IMR-90 (cell line): ENCODE measurements around the gene FAM186B. TPM values are rescaled to one million over a fixed set of nuclear protein-coding genes. Genes with fewer than 3 reads are reported as not detected.

ENCODE experiments used
- ATAC-seq: fragments of 200-7000 bp; cut with Tn5 transposase; 2 replicates; pipeline ENCODE4 v1.9.1; 2020; ENCODE audit warnings: low read depth, mild to moderate bottlenecking, moderate library complexity
- BruUV-seq: library from RNA; stranded (reverse); fragments of 400-500 nt; replicated peaks from 2 replicates; lab custom pipeline; 2021; lab: Mats Ljungman, UMichigan
- CTCF ChIA-PET: fragments of 300-600 bp; formaldehyde crosslinking; extraction: SDS; loops from one replicate; lab custom pipeline; 2021; ENCODE audit warnings: antibody characterized with exemption; lab: Yijun Ruan, JAX
- POLR2A ChIA-PET: fragments of 300-600 bp; sonication (Branson Sonifier 250); formaldehyde crosslinking; loops from one replicate; lab custom pipeline; 2022; ENCODE audit warnings: antibody characterized with exemption; ENCODE audit not compliant: unreplicated experiment; lab: Charles Lee
- DNase-seq: peaks from one replicate; pipeline ENCODE4 v3.0.0; 2013
- H2AFZ ChIP-seq: replicated peaks from 2 replicates; pipeline ENCODE3; 2013; ENCODE audit warnings: low read length, mild to moderate bottlenecking; ENCODE audit not compliant: poor library complexity
- H2AK5ac ChIP-seq: 2 replicates; pipeline ENCODE4 v1.6.1; 2013; ENCODE audit warnings: low read depth, low read length, inconsistent platforms
- H2AK9ac ChIP-seq: replicated peaks from 2 replicates; pipeline ENCODE3; 2013; ENCODE audit warnings: mild to moderate bottlenecking, low read depth, low read length, moderate library complexity; ENCODE audit not compliant: poor library complexity
- H2BK120ac ChIP-seq: 2 replicates; pipeline ENCODE4 v1.6.1; 2013; ENCODE audit warnings: low read depth, low read length, inconsistent platforms
- H2BK15ac ChIP-seq: 3 replicates; pipeline ENCODE4 v1.6.1; 2013; ENCODE audit warnings: low read depth, low read length, inconsistent platforms
- H2BK20ac ChIP-seq: 2 replicates; pipeline ENCODE4 v1.6.1; 2013; ENCODE audit warnings: low read depth, mild to moderate bottlenecking, inconsistent platforms, low read length, moderate library complexity
- H2BK5ac ChIP-seq: 2 replicates; pipeline ENCODE4 v1.6.1; 2013; ENCODE audit warnings: mild to moderate bottlenecking, low read depth, low read length, inconsistent platforms; ENCODE audit not compliant: poor library complexity, severe bottlenecking
- H3K14ac ChIP-seq: replicated peaks from 2 replicates; pipeline ENCODE4 v1.6.1; 2013; ENCODE audit warnings: low read depth, low read length, inconsistent platforms
- H3K18ac ChIP-seq: 2 replicates; pipeline ENCODE4 v1.6.1; 2013; ENCODE audit warnings: low read depth, low read length, control low read depth
- H3K23ac ChIP-seq: 2 replicates; pipeline ENCODE4 v1.6.1; 2013; ENCODE audit warnings: low read depth, low read length, inconsistent platforms
- H3K27ac ChIP-seq: 2 replicates; pipeline ENCODE4 v1.5.1; 2013; ENCODE audit warnings: mild to moderate bottlenecking, control low read depth, low read length; ENCODE audit not compliant: insufficient read depth
- H3K27me3 ChIP-seq: 2 replicates; pipeline ENCODE4 v1.6.1; 2013; ENCODE audit warnings: low read length; ENCODE audit not compliant: control insufficient read depth, insufficient read depth
- H3K36me3 ChIP-seq: 2 replicates; pipeline ENCODE4 v1.6.1; 2013; ENCODE audit warnings: low read length, mixed read lengths; ENCODE audit not compliant: control insufficient read depth, insufficient read depth
- H3K4ac ChIP-seq: 2 replicates; pipeline ENCODE4 v1.6.1; 2013; ENCODE audit warnings: low read depth, low read length, inconsistent platforms
- H3K4me1 ChIP-seq: 2 replicates; pipeline ENCODE4 v1.6.1; 2013; ENCODE audit warnings: low read length, mixed read lengths; ENCODE audit not compliant: control insufficient read depth, insufficient read depth
- H3K4me2 ChIP-seq: 2 replicates; pipeline ENCODE4 v1.6.1; 2013; ENCODE audit warnings: low read depth, mild to moderate bottlenecking, control low read depth, low read length, moderate library complexity
- H3K4me3 ChIP-seq: 2 replicates; pipeline ENCODE4 v1.5.1; 2013; ENCODE audit warnings: low read depth, mild to moderate bottlenecking, control low read depth, low read length, moderate library complexity; ENCODE audit not compliant: insufficient read depth
- H3K56ac ChIP-seq: 2 replicates; pipeline ENCODE4 v1.6.1; 2013; ENCODE audit warnings: low read length, inconsistent platforms; ENCODE audit not compliant: insufficient read depth; ENCODE audit errors: extremely low read depth
- H3K79me1 ChIP-seq, 2 experiments: 2 replicates each; pipeline ENCODE4 v1.6.1; 2013; ENCODE audit warnings: low read length in 2 of 2, inconsistent platforms in 1 of 2, low read depth in 1 of 2
- H3K9ac ChIP-seq: 2 replicates; pipeline ENCODE4 v1.6.1; 2013; ENCODE audit warnings: low read depth, low read length, control low read depth
- H3K9me1 ChIP-seq: 2 replicates; pipeline ENCODE4 v1.6.1; 2013; ENCODE audit warnings: low read length, inconsistent platforms; ENCODE audit not compliant: insufficient read depth
- H3K9me3 ChIP-seq: 2 replicates; pipeline ENCODE4 v1.6.1; 2013; ENCODE audit warnings: low read length; ENCODE audit not compliant: control insufficient read depth, insufficient read depth
- H4K20me1 ChIP-seq: 2 replicates; pipeline ENCODE4 v1.6.1; 2013; ENCODE audit warnings: low read length, inconsistent platforms; ENCODE audit not compliant: insufficient read depth
- H4K5ac ChIP-seq: 2 replicates; pipeline ENCODE4 v1.6.1; 2013; ENCODE audit warnings: mild to moderate bottlenecking, low read depth, low read length, control low read depth
- H4K8ac ChIP-seq, 2 experiments: 2 replicates each; pipeline ENCODE4 v1.6.1; 2013; ENCODE audit warnings: low read depth in 2 of 2, low read length in 2 of 2, control low read depth in 1 of 2, inconsistent platforms in 1 of 2
- H4K91ac ChIP-seq: 2 replicates; pipeline ENCODE4 v1.6.1; 2013; ENCODE audit warnings: low read depth, low read length, inconsistent platforms; ENCODE audit not compliant: insufficient read depth
- CEBPB ChIP-seq: IDR thresholded peaks from 2 replicates; pipeline ENCODE4 v1.6.1; 2012; ENCODE audit warnings: low read depth, low read length, improper control_type of control experiment
- FOS ChIP-seq: fragments of 150-350 bp; IDR thresholded peaks from 2 replicates; pipeline ENCODE4 v1.6.1; 2016; ENCODE audit warnings: low read depth, low read length
- MAZ ChIP-seq: IDR thresholded peaks from 2 replicates; pipeline ENCODE4 v1.6.1; 2012; ENCODE audit warnings: low read depth, mild to moderate bottlenecking, low read length, improper control_type of control experiment, moderate library complexity, borderline replicate concordance
- NFE2L2 ChIP-seq: fragments of 150-350 bp; IDR thresholded peaks from 2 replicates; pipeline ENCODE4 v1.6.1; 2016; ENCODE audit warnings: low read depth, mild to moderate bottlenecking, low read length
- POLR2A ChIP-seq: IDR thresholded peaks from 2 replicates; pipeline ENCODE4 v1.6.1; 2012; ENCODE audit warnings: mild to moderate bottlenecking, low read depth, low read length
- RCOR1 ChIP-seq: IDR thresholded peaks from 2 replicates; pipeline ENCODE4 v1.6.1; 2012; ENCODE audit warnings: mild to moderate bottlenecking, low read length, improper control_type of control experiment; ENCODE audit not compliant: insufficient replicate concordance
- WGBS, 2 experiments: methylation state at CpG; one replicate each; pipeline versions ENCODE4 v1.1.5 to v1.1.7; 2013; ENCODE audit warnings: missing lambda C conversion rate in 2 of 2; ENCODE audit not compliant: insufficient read length in 1 of 2; ENCODE audit errors: extremely low coverage in 2 of 2; 5-methylcytosine and 5-hydroxymethylcytosine counted together
- dilution Hi-C: fragments of 300-500 bp; cut with HindIII; formaldehyde crosslinking; loops from one replicate; pipeline ENCODE4 v1.14.3; 2018; ENCODE audit warnings: low sequenced_read_pairs; ENCODE audit not compliant: unreplicated experiment
- in situ Hi-C: fragments of 300-500 bp; cut with MboI; formaldehyde crosslinking; loops from 3 replicates; pipeline ENCODE4 v1.14.3; 2019; ENCODE audit warnings: low sequenced_read_pairs, inconsistent platforms, mixed read lengths
- intact Hi-C: fragments of 100-400 bp; cut with micrococcal nuclease; formaldehyde crosslinking; loops from 2 replicates; pipeline ENCODE4 v1.10.0; 2022
- polyA plus RNA-seq, 3 experiments: library from polyadenylated mRNA; depleted of rRNA; stranded (reverse); fragments of >200 nt; gene quantifications; 2 replicates each; pipeline ENCODE4 v1.2.3, GENCODE V29; 2012; ENCODE audit warnings: low replicate concordance in 1 of 3
- total RNA-seq: library from RNA; depleted of rRNA; stranded (reverse); fragments of >200 nt; gene quantifications from 2 replicates; pipeline ENCODE4 v1.2.3, GENCODE V29; 2012
- TF ChIP-seq, protein P1 (sequence below): conservative IDR thresholded peaks from 2 replicates; pipeline ENCODE4 v1.5.1; 2012; ENCODE audit warnings: mild to moderate bottlenecking, low read depth, low read length, improper control_type of control experiment

The FAM186B gene
- total and polyA plus RNA-seq, 2 of the 4 experiments (the other 2 are of a cell fraction): 0.10 to 0.18 TPM

DNA sequence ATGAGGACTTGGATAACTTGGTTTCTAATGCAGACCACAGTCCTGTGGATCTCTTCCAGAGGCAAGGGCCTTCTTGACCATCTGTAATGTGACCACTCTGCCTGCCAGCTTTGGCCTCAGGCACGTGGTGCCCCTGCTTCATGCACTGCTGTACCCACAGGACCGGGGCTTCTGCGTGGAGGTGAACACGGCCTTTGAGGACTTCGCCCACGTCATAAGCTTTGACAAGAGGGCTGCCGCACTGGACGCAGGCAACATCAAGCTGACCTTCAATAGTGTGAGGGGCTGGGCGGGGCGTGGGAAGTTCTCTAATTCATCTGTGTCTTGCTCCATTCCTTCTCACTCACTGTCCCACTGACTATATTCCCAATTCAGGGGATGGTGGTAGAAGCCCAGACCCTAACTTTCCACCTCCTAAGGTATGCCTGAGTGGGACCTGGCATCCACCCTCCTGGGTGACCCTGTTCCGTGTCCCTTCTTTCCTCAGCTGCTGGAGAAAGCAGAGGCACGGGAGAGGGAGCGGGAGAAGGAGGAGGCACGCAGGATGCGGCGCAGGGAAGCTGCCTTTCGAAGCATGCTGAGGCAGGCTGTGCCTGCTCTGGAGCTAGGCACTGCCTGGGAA is 36.4 kb upstream of the FAM186B start:
- H3K18ac ChIP-seq: no peak overlapping the region
- H2AK9ac ChIP-seq: no peak overlapping the region
- ATAC-seq (no peak), DNase-seq (no peak)
- H3K9ac ChIP-seq: no peak overlapping the region
- H3K9me3 ChIP-seq: no peaks in the 10 kb centered on the region
- H2BK5ac ChIP-seq: no peak overlapping the region
- H2BK20ac ChIP-seq: no peak overlapping the region
- in situ Hi-C loops (loop anchor here (5.0 kb wide), 1 partner anchor 65 kb away; the partner anchor contains the start of gene FMNL3), dilution Hi-C loops (no loop called here), intact Hi-C loops (no loop called here)
- H3K79me1 ChIP-seq: no peaks in the 10 kb centered on the region
- no peak overlapping the region for H3K27ac ChIP-seq
- peaks cover 5% of the 10 kb centered on the region; the same call in 1 of the 2 replicates for H3K4me1 ChIP-seq
- H3K9me1 ChIP-seq: no peaks in the 10 kb centered on the region
- peaks cover 39% of the 10 kb centered on the region for H3K36me3 ChIP-seq
- POLR2A ChIA-PET: no interaction called here
- H4K8ac ChIP-seq: no peak overlapping the region
- no peak overlapping the region for H4K5ac ChIP-seq
- no peak overlapping the region for H3K56ac ChIP-seq
- no peak overlapping the region for H3K4me3 ChIP-seq
- H3K4me2 ChIP-seq: no peak overlapping the region
- H2AK5ac ChIP-seq: no peak overlapping the region
- H2BK120ac ChIP-seq: no peak overlapping the region
- BruUV-seq: no TSS peak
- no peak overlapping the region for H3K14ac ChIP-seq
- WGBS, 2 experiments: 73% methylated on average over 2 of the region's 17 CpGs; no CpG with 5 or more reads in 1 of the 2 experiments
- H4K91ac ChIP-seq: no peak overlapping the region
- TF ChIP-seq FOS (no peak), POLR2A (no peak), RCOR1 (no peak), MAZ (no peak), NFE2L2 (no peak), CEBPB (no peak)
- TF ChIP-seq, protein P1, sequence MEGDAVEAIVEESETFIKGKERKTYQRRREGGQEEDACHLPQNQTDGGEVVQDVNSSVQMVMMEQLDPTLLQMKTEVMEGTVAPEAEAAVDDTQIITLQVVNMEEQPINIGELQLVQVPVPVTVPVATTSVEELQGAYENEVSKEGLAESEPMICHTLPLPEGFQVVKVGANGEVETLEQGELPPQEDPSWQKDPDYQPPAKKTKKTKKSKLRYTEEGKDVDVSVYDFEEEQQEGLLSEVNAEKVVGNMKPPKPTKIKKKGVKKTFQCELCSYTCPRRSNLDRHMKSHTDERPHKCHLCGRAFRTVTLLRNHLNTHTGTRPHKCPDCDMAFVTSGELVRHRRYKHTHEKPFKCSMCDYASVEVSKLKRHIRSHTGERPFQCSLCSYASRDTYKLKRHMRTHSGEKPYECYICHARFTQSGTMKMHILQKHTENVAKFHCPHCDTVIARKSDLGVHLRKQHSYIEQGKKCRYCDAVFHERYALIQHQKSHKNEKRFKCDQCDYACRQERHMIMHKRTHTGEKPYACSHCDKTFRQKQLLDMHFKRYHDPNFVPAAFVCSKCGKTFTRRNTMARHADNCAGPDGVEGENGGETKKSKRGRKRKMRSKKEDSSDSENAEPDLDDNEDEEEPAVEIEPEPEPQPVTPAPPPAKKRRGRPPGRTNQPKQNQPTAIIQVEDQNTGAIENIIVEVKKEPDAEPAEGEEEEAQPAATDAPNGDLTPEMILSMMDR: no peak
- CTCF ChIA-PET: no interaction called here
- no peaks in the 10 kb centered on the region for H3K27me3 ChIP-seq
- H3K4ac ChIP-seq: no peak overlapping the region
- H3K23ac ChIP-seq: no peak overlapping the region
- H2BK15ac ChIP-seq: no peak overlapping the region
- H4K20me1 ChIP-seq: peaks cover 7% of the 10 kb centered on the region; the same call in 1 of the 2 replicates
- H2AFZ ChIP-seq: no peak overlapping the region
